PC-3 (cell line): ENCODE measurements around the gene SLC25A26. TPM values are rescaled to one million over a fixed set of nuclear protein-coding genes. Genes with fewer than 3 reads are reported as not detected.

ENCODE experiments used
- ATAC-seq: fragments of 200-7000 bp; cut with Tn5 transposase; 2 replicates; pipeline ENCODE4 v1.9.1; 2020; ENCODE audit warnings: mild to moderate bottlenecking, moderate library complexity
- BruUV-seq: library from RNA; stranded (reverse); fragments of 400-500 nt; replicated peaks from 2 replicates; lab custom pipeline; 2021; lab: Mats Ljungman, UMichigan
- CTCF ChIA-PET: fragments of 300-600 bp; sonication (Branson Sonifier 250); formaldehyde crosslinking; loops from one replicate; lab custom pipeline; 2022; ENCODE audit warnings: antibody characterized with exemption; lab: Charles Lee
- POLR2A ChIA-PET: fragments of 300-600 bp; sonication (Branson Sonifier 250); formaldehyde crosslinking; loops from one replicate; lab custom pipeline; 2022; ENCODE audit warnings: antibody characterized with exemption; ENCODE audit not compliant: unreplicated experiment; lab: Charles Lee
- DNase-seq: peaks from one replicate; pipeline ENCODE4 v3.0.0-alpha.2; 2015
- H2AFZ ChIP-seq: fragments of 300-600 bp; sonication (generic); 2 replicates; pipeline ENCODE4 v1.6.0; 2016; ENCODE audit warnings: antibody characterized with exemption, low read length
- H3F3A ChIP-seq: fragments of 300-600 bp; sonication (generic); one replicate; pipeline ENCODE4 v1.6.0; 2017; ENCODE audit warnings: antibody characterized with exemption, low read length, control low read depth, mild to moderate bottlenecking; ENCODE audit not compliant: unreplicated experiment
- H3K27ac ChIP-seq: fragments of 300-600 bp; sonication (generic); 2 replicates; pipeline ENCODE4 v1.5.1; 2016; ENCODE audit warnings: mild to moderate bottlenecking, low read length
- H3K27me3 ChIP-seq: fragments of 300-600 bp; sonication (generic); 2 replicates; pipeline ENCODE4 v1.6.1; 2016; ENCODE audit warnings: low read length, mixed read lengths
- H3K36me3 ChIP-seq: fragments of 300-600 bp; sonication (generic); 2 replicates; pipeline ENCODE4 v1.6.1; 2016; ENCODE audit warnings: low read depth, mixed run types, low read length, mixed read lengths
- H3K4me1 ChIP-seq: fragments of 300-600 bp; sonication (generic); 2 replicates; pipeline ENCODE4 v1.5.1; 2016; ENCODE audit warnings: low read length; ENCODE audit not compliant: insufficient read depth
- H3K4me2 ChIP-seq: fragments of 300-600 bp; sonication (generic); 2 replicates; pipeline ENCODE4 v1.6.0; 2016; ENCODE audit warnings: low read length
- H3K4me3 ChIP-seq: fragments of 300-600 bp; sonication (generic); 2 replicates; pipeline ENCODE4 v1.5.1; 2016; ENCODE audit warnings: mild to moderate bottlenecking, low read length, mixed read lengths
- H3K79me2 ChIP-seq: fragments of 300-600 bp; sonication (generic); 2 replicates; pipeline ENCODE4 v1.6.1; 2017; ENCODE audit warnings: low read length, mixed read lengths
- H3K9ac ChIP-seq: fragments of 300-600 bp; sonication (generic); 2 replicates; pipeline ENCODE4 v1.6.0; 2016; ENCODE audit warnings: mild to moderate bottlenecking, low read length
- H3K9me2 ChIP-seq: fragments of 300-600 bp; sonication (generic); replicated peaks from 2 replicates; pipeline ENCODE4 v1.6.1; 2016; ENCODE audit warnings: mixed run types, low read length, mixed read lengths
- H3K9me3 ChIP-seq: fragments of 300-600 bp; sonication (generic); 2 replicates; pipeline ENCODE4 v1.6.1; 2016; ENCODE audit warnings: low read length, mixed read lengths
- H4K20me1 ChIP-seq: fragments of 300-600 bp; sonication (generic); 2 replicates; pipeline ENCODE4 v1.6.1; 2016; ENCODE audit warnings: low read length, mixed read lengths
- EZH2 ChIP-seq: fragments of 300-600 bp; sonication (generic); IDR thresholded peaks from one replicate; pipeline ENCODE4 v1.6.1; 2017; ENCODE audit warnings: antibody characterized with exemption, mild to moderate bottlenecking, low read length; ENCODE audit not compliant: unreplicated experiment
- EZH2phosphoT487 ChIP-seq: fragments of 300-600 bp; sonication (generic); IDR thresholded peaks from 2 replicates; pipeline ENCODE4 v1.6.1; 2018; ENCODE audit warnings: mild to moderate bottlenecking, antibody characterized with exemption, low read length, borderline replicate concordance
- intact Hi-C: fragments of 100-400 bp; cut with micrococcal nuclease; formaldehyde crosslinking; loops from 2 replicates; pipeline ENCODE4 v1.9.0; 2023
- total RNA-seq: library from RNA; depleted of rRNA; stranded (reverse); fragments of >200 nt; gene quantifications from 2 replicates; pipeline ENCODE4 v1.2.3, GENCODE V29; 2014
- TF ChIP-seq, protein P1 (sequence below): fragments of 300-600 bp; sonication (generic); conservative IDR thresholded peaks from 2 replicates; pipeline ENCODE4 v1.5.1; 2017; ENCODE audit warnings: antibody characterized with exemption, low read depth, mild to moderate bottlenecking, low read length

Gene SLC25A26
- total RNA-seq, 1 experiment from 2014 or later: 7.9 TPM

DNA sequence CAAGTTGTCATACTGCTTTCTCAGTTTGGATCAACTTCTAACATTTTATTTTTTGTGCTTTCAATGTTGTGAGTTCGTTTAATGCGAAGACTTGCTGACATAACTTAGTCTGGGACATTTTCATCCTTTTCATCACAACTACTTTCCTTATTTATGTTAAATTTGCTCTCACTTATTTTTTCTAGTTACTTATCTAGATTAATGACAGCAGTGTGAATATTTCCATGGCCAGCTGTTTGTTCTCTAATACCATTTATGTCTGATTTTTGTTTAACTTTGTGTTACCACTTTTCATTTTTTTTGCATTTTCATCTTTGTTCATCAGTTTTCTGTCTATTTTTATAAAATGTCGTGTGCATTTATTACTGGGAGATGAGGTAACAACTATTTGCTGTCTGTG lies 6.2 kb downstream of the SLC25A26 start:
- Histone ChIP-seq H3K36me3 (no peaks in the 10 kb centered on the region), H2AFZ (no peak overlapping the region), H3F3A (no peaks in the 10 kb centered on the region), H3K9me2 (no peaks in the 10 kb centered on the region), H3K4me3 (no peak overlapping the region), H3K4me1 (no peaks in the 10 kb centered on the region), H3K4me2 (no peak overlapping the region), H3K27me3 (no peaks in the 10 kb centered on the region), H4K20me1 (no peaks in the 10 kb centered on the region), H3K27ac (no peak overlapping the region), H3K9me3 (no peaks in the 10 kb centered on the region), H3K9ac (no peak overlapping the region), H3K79me2 (no peaks in the 10 kb centered on the region)
- POLR2A ChIA-PET: no interaction called here
- DNase-seq: no peak
- CTCF ChIA-PET: no interaction called here
- TF ChIP-seq EZH2 (no peak), EZH2phosphoT487 (no peak)
- TF ChIP-seq, protein P1, sequence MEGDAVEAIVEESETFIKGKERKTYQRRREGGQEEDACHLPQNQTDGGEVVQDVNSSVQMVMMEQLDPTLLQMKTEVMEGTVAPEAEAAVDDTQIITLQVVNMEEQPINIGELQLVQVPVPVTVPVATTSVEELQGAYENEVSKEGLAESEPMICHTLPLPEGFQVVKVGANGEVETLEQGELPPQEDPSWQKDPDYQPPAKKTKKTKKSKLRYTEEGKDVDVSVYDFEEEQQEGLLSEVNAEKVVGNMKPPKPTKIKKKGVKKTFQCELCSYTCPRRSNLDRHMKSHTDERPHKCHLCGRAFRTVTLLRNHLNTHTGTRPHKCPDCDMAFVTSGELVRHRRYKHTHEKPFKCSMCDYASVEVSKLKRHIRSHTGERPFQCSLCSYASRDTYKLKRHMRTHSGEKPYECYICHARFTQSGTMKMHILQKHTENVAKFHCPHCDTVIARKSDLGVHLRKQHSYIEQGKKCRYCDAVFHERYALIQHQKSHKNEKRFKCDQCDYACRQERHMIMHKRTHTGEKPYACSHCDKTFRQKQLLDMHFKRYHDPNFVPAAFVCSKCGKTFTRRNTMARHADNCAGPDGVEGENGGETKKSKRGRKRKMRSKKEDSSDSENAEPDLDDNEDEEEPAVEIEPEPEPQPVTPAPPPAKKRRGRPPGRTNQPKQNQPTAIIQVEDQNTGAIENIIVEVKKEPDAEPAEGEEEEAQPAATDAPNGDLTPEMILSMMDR: no peak
- no peak for ATAC-seq
- intact Hi-C loops: no loop called here
- BruUV-seq: no TSS peak

DNA sequence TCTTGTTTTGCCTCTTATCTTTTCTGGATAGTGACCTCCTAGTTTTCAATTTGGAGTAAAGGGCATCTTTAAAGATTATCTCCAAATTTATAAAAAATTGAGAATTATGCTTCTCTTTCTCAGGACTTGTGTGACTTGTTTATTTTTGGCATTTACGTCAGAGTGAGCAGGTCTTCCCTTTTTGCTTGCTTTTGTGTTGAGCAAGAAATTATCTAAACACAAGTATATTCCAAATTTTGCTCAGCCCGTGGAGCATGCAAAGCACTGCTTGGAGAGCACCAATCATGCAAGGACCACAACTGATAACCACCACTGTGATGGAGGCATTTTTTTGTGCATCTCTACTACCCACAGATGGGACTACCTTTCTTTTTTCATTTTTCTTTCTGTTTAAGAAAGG lies 7.1 kb downstream of the SLC25A26 start:
- ATAC-seq (no peak), DNase-seq (no peak)
- Histone ChIP-seq H3K79me2 (no peaks in the 10 kb centered on the region), H3K4me3 (no peak overlapping the region), H3K27ac (no peak overlapping the region), H3K4me1 (no peaks in the 10 kb centered on the region), H3F3A (no peaks in the 10 kb centered on the region), H2AFZ (no peak overlapping the region), H3K4me2 (no peak overlapping the region), H3K27me3 (no peaks in the 10 kb centered on the region), H4K20me1 (no peaks in the 10 kb centered on the region), H3K9ac (no peak overlapping the region), H3K9me3 (no peaks in the 10 kb centered on the region), H3K9me2 (no peaks in the 10 kb centered on the region), H3K36me3 (no peaks in the 10 kb centered on the region)
- intact Hi-C loops: no loop called here
- ChIA-PET POLR2A (no interaction called here), CTCF (no interaction called here)
- BruUV-seq: no TSS peak
- TF ChIP-seq EZH2 (no peak), EZH2phosphoT487 (no peak)
- TF ChIP-seq, protein P1: no peak

DNA sequence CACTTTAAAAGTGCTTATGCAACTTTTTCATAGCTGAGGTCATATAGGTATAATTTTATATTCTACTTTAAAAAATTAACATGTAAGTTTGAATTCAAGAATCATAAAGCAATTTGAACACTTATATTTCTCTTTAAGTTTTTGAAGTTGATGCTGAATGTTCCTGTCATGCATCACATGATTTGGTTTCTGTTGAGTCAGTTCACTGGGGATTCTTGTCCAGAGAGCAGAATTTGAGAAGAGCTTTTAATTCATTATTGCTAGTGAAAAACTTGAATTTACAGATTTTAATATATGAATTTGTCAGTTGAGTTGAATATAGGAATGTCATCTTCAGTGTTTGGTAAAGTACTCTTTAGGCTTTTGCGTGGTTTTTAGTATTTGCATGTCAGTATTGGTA lies 7.9 kb downstream of the SLC25A26 start:
- no peaks in the 10 kb centered on the region for H4K20me1 ChIP-seq
- no TSS peak for BruUV-seq
- DNase-seq: no peak
- H3K4me2 ChIP-seq: no peak overlapping the region
- ChIA-PET POLR2A (no interaction called here), CTCF (no interaction called here)
- no peaks in the 10 kb centered on the region for H3K9me2 ChIP-seq
- H3K79me2 ChIP-seq: no peaks in the 10 kb centered on the region
- ATAC-seq: no peak
- H3K27me3 ChIP-seq: no peaks in the 10 kb centered on the region
- no peaks in the 10 kb centered on the region for H3K4me1 ChIP-seq
- H3K9me3 ChIP-seq: no peaks in the 10 kb centered on the region
- intact Hi-C loops: no loop called here
- no peaks in the 10 kb centered on the region for H3F3A ChIP-seq
- no peaks in the 10 kb centered on the region for H3K36me3 ChIP-seq
- no peak overlapping the region for H3K27ac ChIP-seq
- H2AFZ ChIP-seq: no peak overlapping the region
- H3K9ac ChIP-seq: no peak overlapping the region
- TF ChIP-seq, protein P1: no peak
- no peak overlapping the region for H3K4me3 ChIP-seq
